Measurements from ENCODE around the gene SCARB2.

Gene SCARB2

DNA sequence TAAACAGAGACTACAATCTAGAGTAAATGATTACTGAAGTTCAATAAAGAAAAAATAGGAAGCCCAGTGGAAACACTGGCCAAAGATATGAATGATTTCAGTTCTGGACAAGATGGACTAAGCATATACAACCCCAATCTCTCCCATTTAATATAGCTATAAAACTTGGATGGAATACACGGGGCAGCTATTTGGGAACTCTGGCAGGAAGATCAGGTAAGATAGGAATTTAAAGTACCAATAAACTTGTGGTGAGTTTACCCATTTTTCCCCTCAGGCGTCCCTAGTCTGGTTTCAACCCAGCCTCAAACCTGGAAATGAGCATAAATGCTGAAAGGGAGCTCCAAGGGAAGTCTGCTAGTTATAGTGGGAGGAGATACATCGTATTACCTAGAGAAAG is 85.9 kb downstream of the SCARB2 start:
- Histone ChIP-seq H3K4me1 (no peaks in the 10 kb centered on the region), H3K9me3 (no peaks in the 10 kb centered on the region), H3K27me3 (no peaks in the 10 kb centered on the region), H3K36me3 (peaks cover 39% of the 10 kb centered on the region), H3K4me3 (ENCODE audit: low read depth, low read length) (no peak overlapping the region)
- TF ChIP-seq, protein P1, sequence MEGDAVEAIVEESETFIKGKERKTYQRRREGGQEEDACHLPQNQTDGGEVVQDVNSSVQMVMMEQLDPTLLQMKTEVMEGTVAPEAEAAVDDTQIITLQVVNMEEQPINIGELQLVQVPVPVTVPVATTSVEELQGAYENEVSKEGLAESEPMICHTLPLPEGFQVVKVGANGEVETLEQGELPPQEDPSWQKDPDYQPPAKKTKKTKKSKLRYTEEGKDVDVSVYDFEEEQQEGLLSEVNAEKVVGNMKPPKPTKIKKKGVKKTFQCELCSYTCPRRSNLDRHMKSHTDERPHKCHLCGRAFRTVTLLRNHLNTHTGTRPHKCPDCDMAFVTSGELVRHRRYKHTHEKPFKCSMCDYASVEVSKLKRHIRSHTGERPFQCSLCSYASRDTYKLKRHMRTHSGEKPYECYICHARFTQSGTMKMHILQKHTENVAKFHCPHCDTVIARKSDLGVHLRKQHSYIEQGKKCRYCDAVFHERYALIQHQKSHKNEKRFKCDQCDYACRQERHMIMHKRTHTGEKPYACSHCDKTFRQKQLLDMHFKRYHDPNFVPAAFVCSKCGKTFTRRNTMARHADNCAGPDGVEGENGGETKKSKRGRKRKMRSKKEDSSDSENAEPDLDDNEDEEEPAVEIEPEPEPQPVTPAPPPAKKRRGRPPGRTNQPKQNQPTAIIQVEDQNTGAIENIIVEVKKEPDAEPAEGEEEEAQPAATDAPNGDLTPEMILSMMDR (IDR thresholded peaks at IDR 0.05; ENCODE audit: low read depth, low read length) = no peak
- no peak for DNase-seq

DNA sequence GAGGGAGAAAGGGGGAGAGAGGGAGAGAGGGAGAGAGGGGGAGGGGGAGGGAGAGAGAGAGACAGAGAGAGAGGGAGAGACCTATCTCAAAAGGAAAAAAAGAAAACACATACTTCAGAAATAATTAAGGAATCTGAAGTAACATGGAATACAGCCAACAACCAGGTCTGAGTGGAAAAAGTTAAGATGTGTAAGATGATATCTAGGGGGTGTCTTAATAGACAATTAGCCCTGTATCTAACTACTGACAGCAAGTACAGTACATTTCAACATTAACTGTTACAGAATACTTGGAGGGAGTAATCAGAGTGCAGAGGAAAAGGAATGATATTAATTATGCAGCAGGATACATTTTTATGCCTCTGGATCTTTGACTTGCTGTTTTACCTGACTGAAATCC is 87.8 kb downstream of the SCARB2 start:
- Histone ChIP-seq H3K27me3 (no peaks in the 10 kb centered on the region), H3K4me3 (ENCODE audit: low read depth, low read length) (no peak overlapping the region), H3K36me3 (peaks cover 45% of the 10 kb centered on the region), H3K9me3 (no peaks in the 10 kb centered on the region), H3K4me1 (no peaks in the 10 kb centered on the region)
- no peak for DNase-seq
- TF ChIP-seq, protein P1 (IDR thresholded peaks at IDR 0.05; ENCODE audit: low read depth, low read length) = no peak

DNA sequence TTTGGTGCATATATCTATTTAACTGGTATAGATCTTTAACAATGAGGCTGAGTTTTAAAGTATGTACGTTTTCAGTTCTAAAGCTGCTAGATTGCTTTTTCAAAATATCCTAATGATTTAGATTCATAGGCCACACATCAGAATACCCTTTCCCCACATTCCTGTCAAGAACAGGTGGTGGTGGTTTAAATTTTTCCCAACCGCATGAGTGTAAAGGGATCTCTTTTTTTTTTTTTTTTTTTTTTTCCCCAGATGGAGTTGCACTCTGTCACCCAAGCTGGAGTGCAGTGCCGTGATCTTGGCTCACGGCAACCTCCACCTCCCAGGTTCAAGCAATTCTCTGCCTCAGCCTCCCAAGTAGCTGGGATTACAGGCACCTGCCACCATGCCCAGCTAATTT is 93.4 kb downstream of the SCARB2 start:
- no peak for DNase-seq
- no peaks in the 10 kb centered on the region for H3K27me3 ChIP-seq
- H3K36me3 ChIP-seq = peaks cover 74% of the 10 kb centered on the region
- H3K4me3 ChIP-seq (ENCODE audit: low read depth, low read length) = no peak overlapping the region
- TF ChIP-seq, protein P1 (IDR thresholded peaks at IDR 0.05; ENCODE audit: low read depth, low read length) = no peak
- H3K9me3 ChIP-seq = no peaks in the 10 kb centered on the region
- H3K4me1 ChIP-seq = no peaks in the 10 kb centered on the region

DNA sequence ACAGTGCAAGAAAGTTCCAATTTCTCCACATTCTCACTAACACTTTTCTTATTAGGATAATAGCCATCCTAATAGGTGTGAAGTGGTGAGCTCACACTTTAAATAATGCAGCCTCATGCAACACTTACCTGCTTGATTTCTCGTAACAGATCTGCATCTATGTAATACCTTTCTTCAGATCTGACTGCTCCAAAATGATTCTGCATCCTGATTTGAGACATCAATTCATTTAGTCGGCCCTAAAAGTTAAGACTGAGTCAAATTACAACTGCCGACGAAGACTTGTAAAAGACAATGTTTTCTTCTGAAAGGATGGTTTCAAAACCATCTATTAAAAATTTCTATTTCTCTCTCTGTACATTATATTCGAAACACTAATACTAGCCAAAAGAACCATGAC is 96.1 kb downstream of the SCARB2 start:
- Histone ChIP-seq H3K4me1 (no peaks in the 10 kb centered on the region), H3K36me3 (peaks cover 63% of the 10 kb centered on the region), H3K9me3 (no peaks in the 10 kb centered on the region), H3K4me3 (ENCODE audit: low read depth, low read length) (no peak overlapping the region), H3K27me3 (no peaks in the 10 kb centered on the region)
- DNase-seq = no peak
- TF ChIP-seq, protein P1 (IDR thresholded peaks at IDR 0.05; ENCODE audit: low read depth, low read length) = no peak

DNA sequence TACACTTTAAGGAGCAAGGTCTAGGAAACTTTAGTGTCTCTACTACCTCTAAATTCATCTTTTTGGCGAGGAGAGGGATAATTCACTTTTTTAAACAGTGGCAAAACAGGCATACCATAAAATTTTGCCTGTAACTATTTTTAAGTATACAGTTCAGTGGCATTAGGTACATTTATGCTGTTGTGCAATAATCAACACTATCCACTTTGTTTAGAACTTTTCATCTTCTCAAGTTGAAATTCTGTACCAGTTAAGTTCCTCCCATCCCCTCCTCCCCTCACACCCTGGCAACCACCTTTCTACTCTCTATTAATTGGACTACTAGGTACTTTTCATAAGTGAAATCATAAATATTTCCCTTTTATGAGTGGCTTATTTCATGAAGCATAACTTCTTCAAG is 96.8 kb downstream of the SCARB2 start:
- no peak overlapping the region for H3K4me3 ChIP-seq (ENCODE audit: low read depth, low read length)
- H3K36me3 ChIP-seq = peaks cover 56% of the 10 kb centered on the region
- no peaks in the 10 kb centered on the region for H3K4me1 ChIP-seq
- no peak for DNase-seq
- no peaks in the 10 kb centered on the region for H3K27me3 ChIP-seq
- no peaks in the 10 kb centered on the region for H3K9me3 ChIP-seq
- TF ChIP-seq, protein P1 (IDR thresholded peaks at IDR 0.05; ENCODE audit: low read depth, low read length) = no peak
